GM12801 (cell line): ENCODE results near the gene TMOD2.

ENCODE experiments used
- TF ChIP-seq, protein P1 (sequence below): IDR thresholded peaks from one replicate; pipeline ENCODE4 v1.5.1; 2011; ENCODE audit warnings: control low read depth; ENCODE audit not compliant: insufficient read length; ENCODE audit errors: extremely low read depth

TMOD2 gene

GRCh38 chr15:51853998-51854397, 102.6 kb downstream of the TMOD2 start:
- TF ChIP-seq, protein P1, sequence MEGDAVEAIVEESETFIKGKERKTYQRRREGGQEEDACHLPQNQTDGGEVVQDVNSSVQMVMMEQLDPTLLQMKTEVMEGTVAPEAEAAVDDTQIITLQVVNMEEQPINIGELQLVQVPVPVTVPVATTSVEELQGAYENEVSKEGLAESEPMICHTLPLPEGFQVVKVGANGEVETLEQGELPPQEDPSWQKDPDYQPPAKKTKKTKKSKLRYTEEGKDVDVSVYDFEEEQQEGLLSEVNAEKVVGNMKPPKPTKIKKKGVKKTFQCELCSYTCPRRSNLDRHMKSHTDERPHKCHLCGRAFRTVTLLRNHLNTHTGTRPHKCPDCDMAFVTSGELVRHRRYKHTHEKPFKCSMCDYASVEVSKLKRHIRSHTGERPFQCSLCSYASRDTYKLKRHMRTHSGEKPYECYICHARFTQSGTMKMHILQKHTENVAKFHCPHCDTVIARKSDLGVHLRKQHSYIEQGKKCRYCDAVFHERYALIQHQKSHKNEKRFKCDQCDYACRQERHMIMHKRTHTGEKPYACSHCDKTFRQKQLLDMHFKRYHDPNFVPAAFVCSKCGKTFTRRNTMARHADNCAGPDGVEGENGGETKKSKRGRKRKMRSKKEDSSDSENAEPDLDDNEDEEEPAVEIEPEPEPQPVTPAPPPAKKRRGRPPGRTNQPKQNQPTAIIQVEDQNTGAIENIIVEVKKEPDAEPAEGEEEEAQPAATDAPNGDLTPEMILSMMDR = no peak

DNA sequence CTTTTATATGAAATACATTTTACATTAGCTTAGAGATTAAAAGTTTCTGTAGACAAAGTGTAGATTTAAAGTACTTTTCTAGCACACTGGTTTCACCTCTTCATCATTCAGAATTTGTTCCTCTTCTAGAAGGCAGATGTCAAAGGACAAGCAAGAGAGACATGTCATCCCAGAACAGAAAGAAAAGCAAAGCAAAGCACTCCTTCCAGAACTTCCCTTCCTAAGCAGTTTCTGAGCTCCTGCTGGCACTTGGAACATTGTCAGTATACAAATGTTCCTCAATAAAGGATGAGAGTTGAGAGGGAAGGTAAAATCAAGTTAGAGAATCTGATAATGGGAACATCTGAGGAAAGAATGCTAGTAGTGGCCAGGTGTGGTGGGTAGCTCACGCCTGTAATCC, 104.2 kb downstream of the TMOD2 start:
- TF ChIP-seq, protein P1 = no peak

GRCh38 chr15:51856714-51857380, 105.5 kb downstream of the TMOD2 start:
- TF ChIP-seq, protein P1 = no peak

DNA sequence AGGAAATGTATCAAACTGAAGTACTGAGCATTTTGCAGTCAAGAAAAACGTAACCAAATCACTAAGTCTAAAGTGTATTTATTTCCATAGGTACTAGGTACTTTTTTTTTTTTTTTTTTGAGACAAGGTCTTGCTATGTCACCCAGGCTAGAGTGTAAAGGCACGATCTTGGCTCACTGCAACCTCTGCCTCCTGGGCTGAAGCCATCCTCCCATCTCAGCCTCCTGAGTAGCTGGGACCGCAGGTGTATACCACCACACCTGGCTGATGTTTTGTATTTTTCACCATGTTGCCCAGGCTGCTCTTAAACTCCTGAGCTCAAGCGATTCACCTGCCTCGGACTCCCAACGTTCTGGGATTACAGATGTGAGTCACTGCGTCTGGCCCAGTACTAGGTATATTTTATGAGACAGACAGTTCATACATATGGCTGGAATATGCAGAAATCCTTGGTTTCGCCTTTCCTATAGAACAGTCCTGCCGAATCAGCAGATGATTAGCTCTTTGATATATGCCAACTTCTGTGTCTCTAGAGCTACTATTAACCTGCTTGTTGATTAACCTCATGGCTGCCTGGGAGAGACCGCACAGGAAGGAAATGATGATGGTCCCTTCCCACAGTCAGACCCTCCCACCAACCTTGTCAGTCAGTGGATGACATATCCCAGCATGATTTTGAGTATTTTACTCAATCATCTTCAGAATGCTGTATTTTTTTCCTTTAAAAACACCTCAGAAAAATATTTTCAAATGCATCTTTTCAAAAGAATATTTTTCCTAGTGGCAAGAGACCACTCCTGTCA, 110.4 kb downstream of the TMOD2 start:
- TF ChIP-seq, protein P1 = no peak

- TF ChIP-seq, protein P1 = no peak
These were observed 111.7 kb downstream of the TMOD2 start for GRCh38 chr15:51863131-51863530.

GRCh38 chr15:51864408-51865056, 113.1 kb downstream of the TMOD2 start:
- TF ChIP-seq, protein P1 = no peak

DNA sequence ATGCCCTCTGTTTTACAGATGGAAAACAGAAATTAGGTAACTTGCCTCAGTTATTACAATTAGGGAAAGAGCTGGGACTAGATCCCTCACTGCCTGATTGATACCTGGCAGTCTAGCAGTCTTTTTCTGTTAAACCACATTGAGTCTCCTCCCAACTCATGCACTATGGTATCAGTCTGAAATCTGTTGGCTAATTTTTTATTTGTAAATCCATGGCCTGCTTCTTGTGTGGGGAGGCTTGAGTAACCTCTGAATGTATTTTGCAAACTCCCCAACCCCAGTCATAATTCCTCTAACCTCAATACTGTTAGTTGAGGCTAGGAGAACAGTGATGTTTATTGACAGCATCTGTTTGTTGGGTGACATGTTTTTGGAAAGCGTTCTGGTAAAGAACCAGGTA, 113.9 kb downstream of the TMOD2 start:
- TF ChIP-seq, protein P1 = no peak
